T-helper 9 cell (primary cell): Measurements from ENCODE around the gene S100A13.
"Not testable (repeated sequence)": the region's sequence is repeated elsewhere in the genome, so short reads cannot be mapped to it uniquely, and the experiment has no call there.

ENCODE experiments used
- DNase-seq: peaks from one replicate; pipeline ENCODE4 v3.0.0-alpha.2; 2020
- total RNA-seq, 2 donors: gene quantifications; one replicate each; lab custom pipeline; 2026; lab: John Stamatoyannopoulos, UW

Gene S100A13
- 0.70 to 0.72 reads per million in 2 donors for total RNA-seq

- no peak for DNase-seq
Measured at GRCh38 chr1:153626904-153627714, at the start of gene S100A13. S100A13 (minus strand) TSS chr1:153627505; CDS start chr1:153626472, 1,033 bp downstream.

DNA sequence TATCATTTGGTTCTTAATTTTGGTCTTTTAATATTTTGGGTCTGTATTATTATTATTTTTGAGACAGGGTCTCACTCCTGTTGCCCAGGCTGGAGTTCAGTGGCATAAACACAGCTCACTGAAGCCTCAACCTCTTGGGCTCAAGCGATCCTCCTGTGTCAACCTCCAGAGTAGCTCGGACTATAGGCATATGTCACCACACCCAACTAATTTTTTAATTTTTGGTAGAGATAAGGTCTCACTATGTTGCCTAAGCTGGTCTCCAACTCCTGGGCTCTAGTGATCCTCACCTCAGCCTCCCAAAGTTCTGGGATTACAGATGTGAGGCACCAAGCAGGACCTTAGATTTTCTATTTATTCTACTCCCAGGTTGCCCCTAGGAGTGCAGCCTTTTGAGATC, 46.2 kb upstream of the S100A13 start:
- DNase-seq, result no peak

DNA sequence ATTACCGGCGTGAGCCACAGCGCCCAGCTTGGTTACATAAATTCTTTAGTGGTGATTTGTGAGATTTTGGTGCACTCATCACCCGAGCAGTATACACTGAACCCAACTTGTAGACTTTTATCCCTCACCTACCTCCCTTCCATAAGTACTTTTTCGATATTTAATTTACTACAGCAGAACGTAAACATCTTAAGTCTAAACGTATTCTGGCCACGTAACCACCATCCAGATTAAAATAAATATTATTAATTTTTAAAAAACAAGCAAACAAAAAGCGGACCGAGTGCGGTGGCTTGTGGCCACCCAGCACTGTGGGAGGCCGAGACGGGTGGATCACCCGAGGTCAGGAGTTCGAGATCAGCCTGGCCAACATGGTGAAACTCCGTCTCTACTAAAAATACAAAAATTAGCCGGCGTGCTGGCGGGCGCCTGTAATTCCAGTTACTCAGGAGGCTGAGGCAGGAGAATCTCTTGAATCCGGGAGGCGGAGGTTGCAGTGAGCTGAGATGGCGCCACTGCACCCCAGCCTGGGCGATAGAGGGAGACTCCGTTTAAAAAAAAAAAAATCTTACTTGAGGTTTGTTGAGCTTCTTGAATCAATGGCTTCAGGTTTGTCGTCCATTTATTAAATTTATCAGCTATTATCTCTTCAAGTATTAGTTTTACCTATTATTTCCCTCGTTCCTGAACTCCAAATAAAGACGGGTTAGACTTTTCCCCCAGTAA, 44.5 kb upstream of the S100A13 start:
- peak; percentile 16 for DNase-seq

DNA sequence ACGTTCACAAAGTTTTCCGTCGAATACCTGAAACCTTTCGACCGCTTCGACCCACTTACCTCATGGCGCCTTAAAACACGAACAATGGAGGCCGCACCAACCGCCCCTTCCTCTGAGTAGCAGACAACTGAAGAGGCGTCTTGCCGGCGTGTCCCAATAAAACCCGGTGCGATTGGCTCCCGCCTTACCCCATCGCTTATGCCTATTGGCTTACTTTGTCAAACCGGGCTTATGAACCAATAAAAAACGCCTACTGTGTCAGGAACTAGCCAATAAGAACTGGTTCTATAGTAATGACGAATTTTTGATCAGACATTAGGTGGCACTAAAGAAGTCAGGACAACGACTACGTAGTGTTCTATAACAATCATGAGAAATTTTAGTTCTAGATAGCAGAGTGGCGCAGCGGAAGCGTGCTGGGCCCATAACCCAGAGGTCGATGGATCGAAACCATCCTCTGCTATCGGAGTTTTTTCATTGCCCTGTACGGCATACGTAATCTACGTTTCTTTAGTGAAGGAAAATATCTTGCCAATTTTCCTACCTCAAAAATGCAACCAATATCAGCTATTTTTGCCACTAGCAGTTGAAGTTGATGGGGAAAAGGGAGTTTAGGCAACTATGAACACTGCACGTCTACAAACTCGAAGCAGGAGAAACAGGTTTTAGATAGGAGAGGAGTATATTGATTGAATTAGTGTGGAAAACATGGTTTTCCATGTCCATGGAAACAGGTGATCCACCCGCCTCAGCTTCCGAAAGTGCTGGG, 43.7 kb upstream of the S100A13 start, which contains the start of gene ILF2:
Gene ILF2, minus strand, starts transcription at position 135 of the 769 bp plus-strand sequence. Its CDS starts 71 bp downstream, at position 64.
- peak; percentile 94 for DNase-seq

DNA sequence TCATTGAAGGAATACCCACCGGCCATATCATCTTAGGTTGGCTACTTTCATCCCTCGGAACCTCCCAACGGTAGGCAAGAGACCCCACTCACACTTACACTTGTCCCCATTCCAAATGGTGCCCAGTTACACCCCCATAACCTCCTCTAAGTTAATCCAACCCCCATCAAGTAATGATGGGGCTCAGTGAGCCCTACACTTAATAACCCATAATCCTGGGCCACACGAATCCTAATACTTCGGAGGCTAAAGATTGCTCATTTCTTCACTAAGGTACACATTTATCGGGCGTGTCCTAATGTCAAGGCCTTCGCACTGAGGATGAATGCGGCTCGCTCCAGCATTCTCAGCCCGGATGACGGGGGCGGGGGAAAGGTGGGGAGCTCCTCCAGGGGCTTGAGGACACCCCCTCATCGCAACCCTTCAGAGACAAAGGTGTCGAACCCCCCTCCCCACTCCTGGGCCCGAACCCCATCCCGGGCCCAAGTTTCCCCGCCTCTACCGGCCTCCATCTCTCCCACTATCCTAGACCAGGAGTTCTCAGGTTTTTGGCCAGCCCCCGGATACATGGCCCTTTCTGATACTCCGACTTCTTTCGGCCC, 43.1 kb upstream of the S100A13 start:
- DNase-seq, result no peak

GRCh38 chr1:153669606-153670005, 42.3 kb upstream of the S100A13 start:
- no peak for DNase-seq

GRCh38 chr1:153668672-153669071, 41.4 kb upstream of the S100A13 start:
- not testable (repeated sequence) for DNase-seq

GRCh38 chr1:153667439-153667838, 40.1 kb upstream of the S100A13 start:
- DNase-seq, result no peak

- no peak for DNase-seq
Measured at GRCh38 chr1:153663211-153663610, 35.9 kb upstream of the S100A13 start.

DNA sequence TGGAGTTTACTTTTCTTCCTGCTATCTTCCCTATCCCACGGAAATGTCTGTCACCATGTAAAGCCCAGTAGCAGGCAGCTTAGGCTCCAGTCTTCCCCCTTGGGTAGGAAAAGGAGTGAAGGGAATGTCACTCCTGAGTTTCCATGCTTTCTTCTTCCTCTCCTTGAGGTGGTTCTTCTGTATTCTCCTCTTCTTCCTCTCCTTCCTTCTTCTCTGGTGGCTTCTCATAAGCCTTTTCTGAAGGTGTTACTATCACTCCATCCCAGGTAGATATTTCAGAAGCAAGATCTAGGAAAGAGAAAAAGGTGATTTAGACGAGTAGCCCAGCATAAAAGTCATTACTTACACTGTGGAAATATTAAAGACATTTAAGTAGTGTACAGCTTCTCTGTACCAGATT, 35.0 kb upstream of the S100A13 start:
- DNase-seq, result no peak

DNA sequence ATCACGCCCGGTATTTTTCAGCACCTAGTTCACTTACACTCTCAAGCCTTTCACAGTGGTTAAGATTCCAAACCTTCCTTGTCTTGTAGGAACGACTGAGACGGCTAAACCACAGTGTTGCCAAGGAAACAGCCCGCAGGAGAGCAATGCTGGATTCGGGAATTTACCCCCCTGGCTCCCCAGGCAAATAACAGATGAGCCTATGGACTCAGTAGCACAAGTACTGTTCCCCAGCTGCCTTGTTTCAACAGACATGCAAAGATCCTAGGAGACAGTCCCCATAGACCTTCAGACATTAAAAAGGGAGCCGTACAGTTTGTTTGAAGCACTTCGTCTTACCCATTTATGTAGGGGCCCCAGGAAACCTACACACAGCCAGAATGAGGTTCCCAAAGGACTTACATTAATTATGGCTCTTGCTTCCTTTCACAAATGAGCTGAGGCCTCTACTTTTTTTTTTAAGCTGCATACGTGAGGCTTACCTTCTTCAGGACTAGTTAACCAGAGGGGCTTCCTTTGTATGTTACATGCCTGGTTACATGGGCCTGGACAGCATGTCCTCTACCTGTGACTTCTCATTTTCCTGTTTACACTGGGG, 33.9 kb upstream of the S100A13 start:
- no peak for DNase-seq

- no peak for DNase-seq
Measured at GRCh38 chr1:153659656-153660055, 32.4 kb upstream of the S100A13 start.

DNA sequence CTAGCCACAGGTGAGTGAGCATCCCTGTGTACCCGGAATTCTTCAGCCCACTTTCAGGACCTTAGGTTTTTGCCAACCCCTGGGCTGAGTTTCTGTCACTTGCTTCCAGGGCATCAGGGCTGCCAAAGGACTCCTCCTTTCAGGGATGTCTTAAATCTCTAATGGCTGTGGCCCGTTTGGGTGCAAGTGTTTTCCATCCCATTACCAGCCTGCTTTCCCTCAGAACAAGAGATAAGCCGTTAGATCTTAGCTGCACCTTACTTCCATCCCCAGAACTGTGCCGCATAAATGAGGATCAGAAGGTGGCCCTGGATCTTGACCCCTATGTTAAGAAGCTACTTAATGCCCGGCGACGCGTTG, 31.9 kb upstream of the S100A13 start:
- DNase-seq, result no peak

DNA sequence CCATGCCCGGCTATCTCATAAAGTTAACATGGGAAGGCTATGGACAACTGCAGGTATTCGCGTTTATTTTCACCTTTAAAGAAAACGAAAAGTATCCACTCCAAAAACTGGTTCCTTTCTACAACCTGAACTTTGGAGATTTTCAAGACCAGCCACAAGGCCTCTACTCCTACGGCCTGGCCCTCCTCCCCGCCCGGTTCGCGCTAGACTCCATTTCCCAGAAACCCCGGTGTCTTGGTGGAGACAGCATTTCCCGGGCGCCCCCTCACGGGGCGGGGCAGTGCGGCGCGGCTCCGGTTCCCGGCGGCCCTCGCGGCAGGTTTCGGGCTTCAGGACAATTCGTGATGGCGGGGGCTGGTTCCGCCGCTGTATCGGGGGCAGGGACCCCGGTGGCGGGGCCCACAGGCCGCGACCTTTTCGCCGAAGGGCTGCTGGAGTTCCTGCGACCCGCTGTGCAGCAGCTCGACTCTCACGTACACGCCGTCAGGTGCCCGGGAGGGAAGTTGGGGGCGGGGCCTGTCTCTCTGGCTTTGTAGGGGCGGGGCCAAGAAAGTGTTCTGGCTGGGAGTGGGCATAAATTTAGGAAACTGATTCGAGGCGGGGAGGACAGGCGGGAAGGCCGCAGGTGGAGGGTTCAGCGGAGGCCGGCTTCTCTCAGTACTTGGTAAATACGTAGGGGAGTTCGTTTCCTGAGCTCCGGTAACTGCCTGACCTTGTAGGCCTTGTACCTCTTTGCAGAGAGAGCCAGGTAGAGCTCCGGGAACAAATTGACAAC, 31.3 kb upstream of the S100A13 start, which contains the start of gene SNAPIN:
Gene SNAPIN, plus strand, starts transcription at position 304 of the 775 bp plus-strand sequence. Its CDS starts 41 bp downstream, at position 345.
- DNase-seq, result peak; percentile 79

DNA sequence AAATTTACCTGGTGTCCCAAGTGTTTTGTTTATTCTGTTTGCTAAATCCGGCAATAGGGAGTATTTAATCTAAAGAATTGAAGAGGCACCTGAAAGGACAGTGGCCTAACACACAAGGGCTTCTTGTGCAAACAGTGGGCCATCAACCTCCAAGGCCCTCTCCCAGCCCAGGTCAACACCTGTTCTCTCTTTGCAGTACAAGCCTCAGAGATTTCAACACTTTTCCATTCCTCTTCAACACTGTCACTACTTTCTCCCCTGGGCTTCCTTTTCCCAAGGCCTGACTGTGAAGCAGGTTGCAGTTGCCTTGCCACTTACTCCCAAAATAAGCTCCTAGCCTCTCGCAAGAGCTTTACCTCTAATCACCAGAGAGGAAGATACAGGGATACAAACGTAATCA, 28.0 kb upstream of the S100A13 start:
- no peak for DNase-seq

GRCh38 chr1:153652805-153653500, 25.6 kb upstream of the S100A13 start:
- DNase-seq, result no peak

DNA sequence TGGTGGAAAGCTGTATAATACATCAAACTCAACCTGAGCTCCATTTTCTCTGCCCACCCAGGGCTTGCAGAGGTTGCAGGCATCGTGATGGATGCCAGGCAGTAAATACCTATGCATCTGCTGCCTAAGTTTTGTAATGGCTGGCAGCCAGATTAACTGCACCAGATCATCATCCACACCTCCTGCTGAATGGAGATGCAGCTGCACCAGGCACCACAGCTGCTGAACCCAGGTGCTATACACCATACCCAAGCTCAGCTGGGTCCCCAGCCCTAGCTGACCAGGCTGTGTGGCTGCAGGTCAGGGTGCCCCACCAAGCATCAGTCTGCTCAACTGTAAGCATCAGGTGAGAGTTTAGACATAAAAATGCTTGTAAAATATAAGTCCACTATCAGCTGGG, 24.5 kb upstream of the S100A13 start:
- no peak for DNase-seq

GRCh38 chr1:153649863-153650235, 22.5 kb upstream of the S100A13 start:
- no peak for DNase-seq

DNA sequence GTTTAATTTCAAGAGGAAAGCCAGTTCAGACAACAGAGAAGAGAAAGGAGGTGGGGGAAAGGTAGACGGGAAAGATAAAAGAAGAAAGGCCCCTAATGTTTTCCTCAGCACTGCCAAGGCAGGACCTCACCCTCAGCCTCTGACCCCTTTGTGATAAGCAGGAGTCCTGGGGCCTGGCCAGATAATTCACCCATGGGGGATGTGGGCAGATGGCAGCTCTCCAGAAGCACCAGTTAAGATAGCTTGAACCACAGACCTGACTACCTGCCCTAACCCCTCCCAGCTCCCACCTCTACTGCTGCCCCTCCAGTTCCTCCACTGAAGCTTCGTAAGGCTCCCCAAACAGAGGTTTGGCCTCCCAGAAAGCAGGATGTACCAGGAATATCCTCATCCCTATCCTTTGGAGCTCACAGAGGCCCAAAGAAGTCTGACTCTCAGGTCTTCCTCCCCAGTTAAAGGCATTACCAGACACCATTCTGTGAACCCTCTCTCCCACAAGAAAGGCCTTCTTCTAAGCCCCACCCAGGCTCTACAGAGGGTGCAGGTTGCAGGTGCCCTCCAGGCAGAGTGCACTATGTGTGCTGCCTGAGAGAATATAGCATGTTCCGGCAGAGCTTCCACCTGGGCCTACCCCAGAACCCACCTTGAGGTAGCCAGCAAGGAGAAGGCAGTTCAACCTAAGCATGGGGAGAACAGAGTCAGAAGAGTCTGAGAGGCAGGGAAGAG, 22.0 kb upstream of the S100A13 start:
- no peak for DNase-seq

GRCh38 chr1:153648000-153648643, 20.8 kb upstream of the S100A13 start:
- DNase-seq, result no peak
